ENCODE data around the gene HRH2. TPM values are rescaled to one million over a fixed set of nuclear protein-coding genes. Genes with fewer than 3 reads are reported as not detected.

The HRH2 gene
- total RNA-seq, 2 donors from 2014 or later: 3.3 to 4.0 TPM

DNA sequence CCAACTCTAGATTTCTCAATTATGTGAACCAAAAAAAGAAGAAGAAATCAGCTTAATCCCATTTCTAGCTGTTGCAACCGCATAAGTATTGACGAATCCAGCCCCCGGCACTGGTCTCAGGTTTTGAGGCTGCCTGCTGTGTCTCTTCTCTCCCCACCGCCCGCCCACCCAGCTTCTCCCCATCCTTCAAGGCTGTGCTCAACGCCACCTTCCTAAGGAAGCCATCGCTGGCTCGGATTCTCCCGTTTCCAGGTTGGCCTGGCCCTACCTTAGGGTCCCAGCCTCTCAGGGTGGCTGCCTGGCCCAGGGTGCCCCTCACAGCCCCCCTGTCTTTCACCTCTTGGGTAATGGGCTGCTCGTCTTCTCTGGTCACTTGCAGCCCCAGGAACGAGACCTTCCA lies 77.8 kb downstream of the HRH2 start:
- H3K36me3 Mint-ChIP-seq (ENCODE audit: low read depth): no peaks in the 10 kb centered on the region
- no peaks in the 10 kb centered on the region for H3K4me1 Mint-ChIP-seq
- H3K9me3 Mint-ChIP-seq: no peaks in the 10 kb centered on the region
- H3K27me3 Mint-ChIP-seq: peaks cover 25% of the 10 kb centered on the region
- H3K4me3 Mint-ChIP-seq: no peak overlapping the region
- no peak for ATAC-seq (replicated peaks)
- H3K27ac Mint-ChIP-seq: no peak overlapping the region

- Mint-ChIP-seq H3K4me3 (no peak overlapping the region), H3K4me1 (no peaks in the 10 kb centered on the region), H3K36me3 (ENCODE audit: low read depth) (no peaks in the 10 kb centered on the region), H3K9me3 (no peaks in the 10 kb centered on the region), H3K27me3 (peaks cover 32% of the 10 kb centered on the region), H3K27ac (no peak overlapping the region)
- no peak for ATAC-seq (replicated peaks)
Observed at GRCh38 chr5:175736652-175737051, 78.8 kb downstream of the HRH2 start.

- no peaks in the 10 kb centered on the region for H3K36me3 Mint-ChIP-seq (ENCODE audit: low read depth)
- H3K27ac Mint-ChIP-seq: no peak overlapping the region
- H3K4me3 Mint-ChIP-seq: no peak overlapping the region
- H3K4me1 Mint-ChIP-seq: no peaks in the 10 kb centered on the region
- peaks cover 33% of the 10 kb centered on the region for H3K27me3 Mint-ChIP-seq
- no peaks in the 10 kb centered on the region for H3K9me3 Mint-ChIP-seq
- ATAC-seq (replicated peaks): no peak
Observed at GRCh38 chr5:175737481-175737880, 79.6 kb downstream of the HRH2 start.

DNA sequence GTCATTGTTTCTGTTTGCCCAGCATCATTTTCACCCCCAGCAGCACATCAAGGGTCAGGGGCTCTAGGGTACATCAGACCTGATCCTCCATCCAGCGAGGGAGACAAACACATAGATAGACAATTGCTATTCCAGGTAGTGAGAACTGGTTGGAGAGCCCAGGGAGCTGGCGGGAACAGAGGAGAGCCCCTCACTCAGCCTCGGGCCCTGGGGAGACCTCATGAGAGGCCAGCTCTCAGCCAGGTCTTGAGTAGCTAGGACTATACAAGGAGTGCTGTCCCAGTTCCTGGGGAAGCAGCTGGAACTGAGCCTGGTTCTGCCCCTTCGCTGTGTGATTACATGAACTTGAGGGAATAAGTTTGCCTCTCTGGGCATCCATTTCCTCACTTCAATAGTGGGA lies 80.3 kb downstream of the HRH2 start:
- Mint-ChIP-seq H3K9me3 (no peaks in the 10 kb centered on the region), H3K36me3 (ENCODE audit: low read depth) (no peaks in the 10 kb centered on the region), H3K4me1 (no peaks in the 10 kb centered on the region), H3K27ac (no peak overlapping the region), H3K27me3 (peaks cover 32% of the 10 kb centered on the region), H3K4me3 (no peak overlapping the region)
- ATAC-seq (replicated peaks): no peak

DNA sequence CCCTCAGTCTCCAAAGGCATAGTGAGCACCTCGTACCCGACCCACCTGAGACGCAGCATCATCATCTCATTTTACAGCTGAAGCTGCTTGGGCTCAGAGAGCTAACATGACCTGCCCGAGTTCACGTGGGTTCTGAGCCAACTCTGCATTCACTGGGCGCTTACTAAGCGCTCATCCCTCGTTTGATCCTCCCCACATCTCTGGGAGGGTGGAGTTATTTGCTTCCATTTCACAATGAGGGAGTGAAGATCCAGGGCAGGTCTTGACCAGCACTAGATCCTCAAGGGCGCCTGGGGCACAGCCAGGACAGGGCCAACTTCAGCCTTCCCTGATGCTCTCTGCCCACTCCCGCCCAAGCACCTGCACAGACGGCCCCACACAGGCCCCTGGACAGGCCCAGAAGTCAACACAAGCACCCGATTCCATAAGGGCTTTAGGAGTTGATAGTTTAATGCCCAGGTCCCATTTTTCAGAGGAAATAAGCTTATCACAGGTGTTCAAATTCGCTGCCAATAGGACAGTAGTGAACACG lies 80.8 kb downstream of the HRH2 start:
- no peak overlapping the region for H3K4me3 Mint-ChIP-seq
- H3K36me3 Mint-ChIP-seq (ENCODE audit: low read depth): no peaks in the 10 kb centered on the region
- H3K27me3 Mint-ChIP-seq: peaks cover 36% of the 10 kb centered on the region
- no peaks in the 10 kb centered on the region for H3K4me1 Mint-ChIP-seq
- no peak for ATAC-seq (replicated peaks)
- H3K9me3 Mint-ChIP-seq: no peaks in the 10 kb centered on the region
- H3K27ac Mint-ChIP-seq: no peak overlapping the region

GRCh38 chr5:175740014-175740413 lies 82.1 kb downstream of the HRH2 start:
- H3K36me3 Mint-ChIP-seq (ENCODE audit: low read depth): no peaks in the 10 kb centered on the region
- no peaks in the 10 kb centered on the region for H3K4me1 Mint-ChIP-seq
- H3K27me3 Mint-ChIP-seq: peaks cover 44% of the 10 kb centered on the region
- no peaks in the 10 kb centered on the region for H3K9me3 Mint-ChIP-seq
- no peak overlapping the region for H3K27ac Mint-ChIP-seq
- no peak overlapping the region for H3K4me3 Mint-ChIP-seq
- no peak for ATAC-seq (replicated peaks)

- Mint-ChIP-seq H3K36me3 (ENCODE audit: low read depth) (no peaks in the 10 kb centered on the region), H3K4me1 (no peaks in the 10 kb centered on the region), H3K27me3 (peaks cover 40% of the 10 kb centered on the region), H3K4me3 (no peak overlapping the region), H3K9me3 (no peaks in the 10 kb centered on the region), H3K27ac (no peak overlapping the region)
- no peak for ATAC-seq (replicated peaks)
Observed at GRCh38 chr5:175741556-175741955, 83.7 kb downstream of the HRH2 start.

DNA sequence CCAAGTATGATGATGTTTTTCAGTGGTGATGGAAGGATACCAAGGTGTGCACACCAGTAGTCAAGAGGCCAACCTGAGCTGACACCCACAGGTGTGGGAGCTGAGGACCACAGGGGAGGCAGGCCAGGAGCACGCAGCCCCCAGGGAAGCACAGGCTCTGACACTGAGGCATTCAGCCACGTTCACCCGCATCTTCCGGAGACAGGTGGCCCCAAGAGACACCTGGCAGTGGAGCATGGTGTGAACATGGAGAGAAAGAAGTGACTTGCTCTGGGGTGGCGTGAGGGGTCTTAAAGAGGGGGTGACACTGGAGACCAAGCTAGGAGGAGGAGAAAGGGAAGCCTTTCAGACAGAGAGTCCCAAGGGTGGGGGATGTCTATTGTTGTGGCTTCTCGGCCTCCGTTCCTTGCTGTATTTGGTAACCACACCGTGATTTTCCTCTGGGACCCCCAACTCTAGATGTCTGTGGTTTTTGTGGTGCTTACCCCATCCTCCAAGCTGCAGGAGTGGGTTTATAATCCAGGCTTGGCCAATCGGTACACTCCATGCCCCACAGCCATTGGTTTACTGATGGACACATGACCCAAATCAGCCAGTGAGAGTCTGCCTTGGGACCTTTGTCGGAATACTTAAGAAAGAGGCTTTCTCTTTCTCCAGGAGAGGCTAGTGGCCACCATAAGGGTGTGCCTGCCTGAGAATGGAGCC lies 84.6 kb downstream of the HRH2 start:
- Mint-ChIP-seq H3K36me3 (ENCODE audit: low read depth) (no peaks in the 10 kb centered on the region), H3K9me3 (no peaks in the 10 kb centered on the region), H3K27ac (no peak overlapping the region), H3K27me3 (peaks cover 40% of the 10 kb centered on the region), H3K4me1 (no peaks in the 10 kb centered on the region), H3K4me3 (no peak overlapping the region)
- ATAC-seq (replicated peaks): no peak

DNA sequence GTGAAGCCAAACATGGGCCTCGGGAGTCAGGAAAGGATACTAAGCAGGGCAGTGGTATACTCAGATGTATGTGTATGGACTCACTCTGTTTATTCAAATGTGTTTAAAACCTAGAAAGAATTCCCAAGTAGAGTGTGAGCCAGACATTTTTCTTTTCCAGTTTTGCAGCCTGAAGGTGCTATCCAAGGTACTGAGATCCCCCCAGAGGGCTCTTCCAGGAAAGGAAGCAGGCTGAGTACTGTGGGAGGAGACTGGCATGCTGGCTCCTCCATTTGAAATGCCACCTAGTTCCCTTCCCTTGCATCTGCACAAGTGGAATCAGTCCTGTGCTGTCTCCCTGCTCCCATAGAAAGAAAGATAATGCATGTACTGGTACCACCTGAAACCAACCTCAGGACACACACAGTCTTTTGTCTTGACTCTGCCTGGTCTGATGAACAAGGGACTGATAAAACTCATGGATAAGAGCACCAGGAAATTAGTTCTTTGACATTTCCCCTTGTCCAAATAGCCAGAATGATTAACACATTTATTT lies 85.9 kb downstream of the HRH2 start:
- no peak overlapping the region for H3K4me3 Mint-ChIP-seq
- no peaks in the 10 kb centered on the region for H3K4me1 Mint-ChIP-seq
- no peak for ATAC-seq (replicated peaks)

GRCh38 chr5:175745210-175745609 lies 87.3 kb downstream of the HRH2 start:
- H3K27me3 Mint-ChIP-seq: peaks cover 31% of the 10 kb centered on the region
- no peaks in the 10 kb centered on the region for H3K9me3 Mint-ChIP-seq
- H3K4me1 Mint-ChIP-seq: no peaks in the 10 kb centered on the region
- peak; percentile 74 for ATAC-seq (replicated peaks)
- no peak overlapping the region for H3K4me3 Mint-ChIP-seq
- no peaks in the 10 kb centered on the region for H3K36me3 Mint-ChIP-seq (ENCODE audit: low read depth)
- H3K27ac Mint-ChIP-seq: no peak overlapping the region

More for the DNA sequence above, 85.9 kb downstream of the HRH2 start:
- H3K9me3 Mint-ChIP-seq: no peaks in the 10 kb centered on the region
- H3K27ac Mint-ChIP-seq: no peak overlapping the region
- H3K27me3 Mint-ChIP-seq: peaks cover 39% of the 10 kb centered on the region
- no peaks in the 10 kb centered on the region for H3K36me3 Mint-ChIP-seq (ENCODE audit: low read depth)

DNA sequence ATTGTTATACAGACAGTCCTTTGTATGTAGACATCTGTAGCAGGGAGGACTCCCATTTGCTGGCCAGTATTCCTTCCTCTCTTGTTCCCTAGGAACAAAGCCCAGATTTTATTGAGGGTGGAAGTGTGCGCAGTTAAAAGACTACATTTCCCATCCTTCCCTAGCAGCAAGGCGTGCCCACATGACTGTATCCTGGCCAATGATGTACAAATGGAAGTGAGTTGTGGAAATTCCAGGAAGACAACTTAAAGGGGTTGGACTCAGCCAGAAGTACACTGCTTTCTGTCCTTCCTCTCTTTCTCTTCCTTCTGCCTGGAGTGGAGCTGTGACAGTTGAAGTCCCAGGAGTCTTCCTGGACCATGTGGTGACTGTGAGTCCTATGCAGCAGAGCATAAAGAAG lies 89.0 kb downstream of the HRH2 start:
- no peaks in the 10 kb centered on the region for H3K4me1 Mint-ChIP-seq
- H3K36me3 Mint-ChIP-seq (ENCODE audit: low read depth): no peaks in the 10 kb centered on the region
- no peaks in the 10 kb centered on the region for H3K9me3 Mint-ChIP-seq
- no peak overlapping the region for H3K4me3 Mint-ChIP-seq
- peaks cover 24% of the 10 kb centered on the region for H3K27me3 Mint-ChIP-seq
- ATAC-seq (replicated peaks): no peak
- H3K27ac Mint-ChIP-seq: no peak overlapping the region

DNA sequence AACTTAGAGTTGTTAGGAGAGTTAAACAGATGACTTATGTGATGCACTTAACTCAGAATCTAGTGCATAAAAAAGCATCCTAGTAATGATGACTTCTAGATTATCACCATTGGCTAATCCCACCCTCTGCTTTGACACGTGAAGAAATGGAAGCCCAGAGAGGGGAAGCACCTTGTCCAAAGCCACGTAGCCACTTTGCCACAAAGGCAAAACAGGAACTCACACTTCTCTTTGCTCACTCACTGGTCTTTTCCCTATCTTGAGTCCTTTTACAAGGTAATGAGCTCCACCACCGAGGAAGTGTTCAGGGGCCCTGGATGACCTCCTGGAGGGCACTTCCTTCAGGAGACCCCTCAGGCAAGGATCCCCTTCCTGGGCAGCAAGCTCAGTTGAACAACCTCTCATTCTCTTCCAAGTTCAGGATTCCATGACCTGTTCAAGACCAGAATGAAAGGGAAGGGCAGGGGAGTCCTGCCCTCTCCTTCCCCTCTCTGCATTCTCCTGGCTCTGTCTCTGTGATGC lies 89.7 kb downstream of the HRH2 start:
- Mint-ChIP-seq H3K27me3 (peaks cover 28% of the 10 kb centered on the region), H3K27ac (no peak overlapping the region), H3K4me1 (no peaks in the 10 kb centered on the region), H3K9me3 (no peaks in the 10 kb centered on the region), H3K4me3 (no peak overlapping the region), H3K36me3 (ENCODE audit: low read depth) (no peaks in the 10 kb centered on the region)
- ATAC-seq (replicated peaks): peak; percentile 37

- Mint-ChIP-seq H3K27me3 (peaks cover 22% of the 10 kb centered on the region), H3K4me1 (no peaks in the 10 kb centered on the region), H3K27ac (no peak overlapping the region), H3K4me3 (no peak overlapping the region), H3K36me3 (ENCODE audit: low read depth) (no peaks in the 10 kb centered on the region), H3K9me3 (no peaks in the 10 kb centered on the region)
- ATAC-seq (replicated peaks): no peak
Observed at GRCh38 chr5:175748650-175749049, 90.8 kb downstream of the HRH2 start.

DNA sequence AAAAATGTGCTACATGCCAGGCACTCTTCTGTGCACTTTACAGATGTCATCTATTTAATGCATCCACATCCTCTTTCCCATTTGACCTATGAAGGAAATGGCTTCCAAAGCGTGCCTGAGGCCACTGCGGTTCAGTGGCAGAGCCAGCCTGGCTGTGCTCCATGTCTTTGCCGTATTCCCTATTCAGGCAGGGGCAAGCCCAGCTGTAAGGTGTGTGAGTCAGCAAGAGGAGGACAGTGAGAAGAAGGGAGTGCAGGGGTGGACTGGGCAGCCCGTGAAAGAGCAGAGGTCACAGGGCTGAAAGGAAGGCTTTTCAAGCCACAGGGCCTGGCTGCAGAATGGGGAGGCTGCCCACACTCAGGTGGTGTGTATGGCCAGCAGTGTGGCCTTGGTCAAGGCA lies 91.7 kb downstream of the HRH2 start:
- Mint-ChIP-seq H3K27ac (no peak overlapping the region), H3K4me3 (no peak overlapping the region), H3K27me3 (peaks cover 24% of the 10 kb centered on the region), H3K4me1 (no peaks in the 10 kb centered on the region), H3K36me3 (ENCODE audit: low read depth) (no peaks in the 10 kb centered on the region), H3K9me3 (no peaks in the 10 kb centered on the region)
- ATAC-seq (replicated peaks): no peak

DNA sequence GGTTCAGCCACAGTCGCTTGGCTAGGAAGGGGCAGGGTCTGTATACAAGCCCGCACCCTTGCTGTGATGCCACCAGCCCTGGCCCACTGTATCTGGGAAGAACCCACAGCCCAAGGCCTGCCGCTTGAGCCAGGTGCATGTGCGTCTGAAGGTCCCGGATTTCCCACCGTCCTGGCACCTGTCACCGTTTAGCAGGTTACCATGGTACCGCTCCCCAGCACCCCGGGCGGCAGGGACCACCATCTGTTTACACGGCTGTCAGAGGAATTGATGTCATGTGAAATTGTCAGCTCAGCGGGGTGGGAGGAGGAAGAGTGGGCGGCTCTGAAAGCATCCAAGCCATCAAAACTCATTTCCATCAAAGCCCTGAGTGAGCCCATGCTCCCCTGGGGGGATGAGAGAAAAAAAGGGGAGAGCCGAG lies 92.7 kb downstream of the HRH2 start:
- H3K27me3 Mint-ChIP-seq: peaks cover 32% of the 10 kb centered on the region
- no peak overlapping the region for H3K27ac Mint-ChIP-seq
- no peaks in the 10 kb centered on the region for H3K9me3 Mint-ChIP-seq
- no peaks in the 10 kb centered on the region for H3K36me3 Mint-ChIP-seq (ENCODE audit: low read depth)
- no peak overlapping the region for H3K4me3 Mint-ChIP-seq
- no peak for ATAC-seq (replicated peaks)
- H3K4me1 Mint-ChIP-seq: no peaks in the 10 kb centered on the region
